ENCODE results near the gene TLE6.

Gene TLE6

GRCh38 chr19:3001235-3001800, 24.0 kb downstream of the TLE6 start:
- no peak for TF ChIP-seq CTCF (IDR thresholded peaks at IDR 0.05; ENCODE audit: low read depth, low read length, missing control alignments)
- H3K4me3 ChIP-seq (ENCODE audit: low read depth, low read length): no peak overlapping the region
- no peak for DNase-seq (ENCODE audit: low read depth)

- TF ChIP-seq CTCF (IDR thresholded peaks at IDR 0.05; ENCODE audit: low read depth, low read length, missing control alignments): no peak
- no peak for DNase-seq (ENCODE audit: low read depth)
- H3K4me3 ChIP-seq (ENCODE audit: low read depth, low read length): no peak overlapping the region
Observed at GRCh38 chr19:3003046-3003445, 25.7 kb downstream of the TLE6 start.

GRCh38 chr19:3004522-3004921, 27.2 kb downstream of the TLE6 start:
- DNase-seq (ENCODE audit: low read depth): no peak
- no peak for TF ChIP-seq CTCF (IDR thresholded peaks at IDR 0.05; ENCODE audit: low read depth, low read length, missing control alignments)
- no peak overlapping the region for H3K4me3 ChIP-seq (ENCODE audit: low read depth, low read length)

- DNase-seq (ENCODE audit: low read depth): no peak
- no peak for TF ChIP-seq CTCF (IDR thresholded peaks at IDR 0.05; ENCODE audit: low read depth, low read length, missing control alignments)
- no peak overlapping the region for H3K4me3 ChIP-seq (ENCODE audit: low read depth, low read length)
Observed at GRCh38 chr19:3005345-3005744, 28.0 kb downstream of the TLE6 start.

GRCh38 chr19:3006075-3006767, 28.9 kb downstream of the TLE6 start:
- no peak for DNase-seq (ENCODE audit: low read depth)
- TF ChIP-seq CTCF (IDR thresholded peaks at IDR 0.05; ENCODE audit: low read depth, low read length, missing control alignments): no peak
- H3K4me3 ChIP-seq (ENCODE audit: low read depth, low read length): no peak overlapping the region

- no peak for TF ChIP-seq CTCF (IDR thresholded peaks at IDR 0.05; ENCODE audit: low read depth, low read length, missing control alignments)
- no peak overlapping the region for H3K4me3 ChIP-seq (ENCODE audit: low read depth, low read length)
Observed at GRCh38 chr19:3007975-3008374, 30.6 kb downstream of the TLE6 start.

GRCh38 chr19:3008994-3009393, 31.6 kb downstream of the TLE6 start:
- TF ChIP-seq CTCF (IDR thresholded peaks at IDR 0.05; ENCODE audit: low read depth, low read length, missing control alignments): no peak
- no peak for DNase-seq (ENCODE audit: low read depth)
- H3K4me3 ChIP-seq (ENCODE audit: low read depth, low read length): no peak overlapping the region

More at GRCh38 chr19:3007975-3008374, 30.6 kb downstream of the TLE6 start:
- no peak for DNase-seq (ENCODE audit: low read depth)

All from GM12864 (cell line).